ENCODE measurements around the gene UBTF.

DNA sequence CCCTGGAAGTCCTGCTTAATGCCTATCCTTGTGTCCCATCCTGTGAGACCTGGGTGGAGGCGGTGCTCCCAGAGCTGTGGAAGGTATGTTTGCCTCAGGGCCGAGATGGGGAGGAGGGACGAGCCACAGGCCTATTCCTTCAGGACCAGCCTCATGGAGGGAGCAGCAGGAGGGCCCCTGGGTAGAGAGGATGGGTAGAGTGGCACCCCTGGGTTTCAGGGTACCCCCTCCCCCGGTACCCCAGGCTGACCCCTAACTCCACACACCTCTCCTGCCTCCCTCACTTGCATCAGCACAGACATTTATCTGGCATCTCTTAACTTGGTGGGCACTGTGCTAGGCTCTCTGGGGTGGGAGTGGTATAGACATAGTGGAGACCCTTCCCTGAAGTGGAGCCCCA is 41.8 kb downstream of the UBTF start:
- TF ChIP-seq, protein P1, sequence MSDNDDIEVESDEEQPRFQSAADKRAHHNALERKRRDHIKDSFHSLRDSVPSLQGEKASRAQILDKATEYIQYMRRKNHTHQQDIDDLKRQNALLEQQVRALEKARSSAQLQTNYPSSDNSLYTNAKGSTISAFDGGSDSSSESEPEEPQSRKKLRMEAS (IDR thresholded peaks at IDR 0.05), result no peak
- TF ChIP-seq, protein P2, sequence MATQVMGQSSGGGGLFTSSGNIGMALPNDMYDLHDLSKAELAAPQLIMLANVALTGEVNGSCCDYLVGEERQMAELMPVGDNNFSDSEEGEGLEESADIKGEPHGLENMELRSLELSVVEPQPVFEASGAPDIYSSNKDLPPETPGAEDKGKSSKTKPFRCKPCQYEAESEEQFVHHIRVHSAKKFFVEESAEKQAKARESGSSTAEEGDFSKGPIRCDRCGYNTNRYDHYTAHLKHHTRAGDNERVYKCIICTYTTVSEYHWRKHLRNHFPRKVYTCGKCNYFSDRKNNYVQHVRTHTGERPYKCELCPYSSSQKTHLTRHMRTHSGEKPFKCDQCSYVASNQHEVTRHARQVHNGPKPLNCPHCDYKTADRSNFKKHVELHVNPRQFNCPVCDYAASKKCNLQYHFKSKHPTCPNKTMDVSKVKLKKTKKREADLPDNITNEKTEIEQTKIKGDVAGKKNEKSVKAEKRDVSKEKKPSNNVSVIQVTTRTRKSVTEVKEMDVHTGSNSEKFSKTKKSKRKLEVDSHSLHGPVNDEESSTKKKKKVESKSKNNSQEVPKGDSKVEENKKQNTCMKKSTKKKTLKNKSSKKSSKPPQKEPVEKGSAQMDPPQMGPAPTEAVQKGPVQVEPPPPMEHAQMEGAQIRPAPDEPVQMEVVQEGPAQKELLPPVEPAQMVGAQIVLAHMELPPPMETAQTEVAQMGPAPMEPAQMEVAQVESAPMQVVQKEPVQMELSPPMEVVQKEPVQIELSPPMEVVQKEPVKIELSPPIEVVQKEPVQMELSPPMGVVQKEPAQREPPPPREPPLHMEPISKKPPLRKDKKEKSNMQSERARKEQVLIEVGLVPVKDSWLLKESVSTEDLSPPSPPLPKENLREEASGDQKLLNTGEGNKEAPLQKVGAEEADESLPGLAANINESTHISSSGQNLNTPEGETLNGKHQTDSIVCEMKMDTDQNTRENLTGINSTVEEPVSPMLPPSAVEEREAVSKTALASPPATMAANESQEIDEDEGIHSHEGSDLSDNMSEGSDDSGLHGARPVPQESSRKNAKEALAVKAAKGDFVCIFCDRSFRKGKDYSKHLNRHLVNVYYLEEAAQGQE (IDR thresholded peaks at IDR 0.05; ENCODE audit: low read depth), result no peak
- TF ChIP-seq CREB1 (IDR thresholded peaks at IDR 0.05; ENCODE audit: low read depth) (no peak), EGR1 (IDR thresholded peaks at IDR 0.05) (no peak), TAF1 (IDR thresholded peaks at IDR 0.05; ENCODE audit: low read depth) (no peak), YY1 (IDR thresholded peaks at IDR 0.05; ENCODE audit: low read depth) (no peak), NFIC (IDR thresholded peaks at IDR 0.05) (no peak), RAD21 (IDR thresholded peaks at IDR 0.05; ENCODE audit: low read depth) (no peak)

All from Ishikawa (cell line).